Osteoblast (primary cell): ENCODE data around the gene SLC44A5. TPM values are rescaled to one million over a fixed set of nuclear protein-coding genes. Genes with fewer than 3 reads are reported as not detected.

Experiments
- DNase-seq: peaks from one replicate; pipeline ENCODE4 v3.0.0; 2011; ENCODE audit warnings: low spot score, mixed read lengths; ENCODE audit not compliant: insufficient read length; ENCODE audit errors: missing footprints
- H2AFZ ChIP-seq: 2 replicates; pipeline ENCODE4 v1.6.0; 2011; ENCODE audit warnings: mild to moderate bottlenecking, low read length
- H3K27ac ChIP-seq: 2 replicates; pipeline ENCODE4 v1.5.1; 2011; ENCODE audit warnings: mild to moderate bottlenecking, low read depth, low read length, moderate library complexity
- H3K27me3 ChIP-seq: 2 replicates; pipeline ENCODE4 v1.6.0; 2012; ENCODE audit warnings: mild to moderate bottlenecking, control low read depth, inconsistent platforms, low read length, moderate library complexity; ENCODE audit not compliant: insufficient read depth
- H3K36me3 ChIP-seq: 2 replicates; pipeline ENCODE4 v1.5.1; 2011; ENCODE audit warnings: mild to moderate bottlenecking, low read length, control low read depth, moderate library complexity; ENCODE audit not compliant: insufficient read depth
- H3K4me1 ChIP-seq: 2 replicates; pipeline ENCODE4 v1.5.1; 2011; ENCODE audit warnings: mild to moderate bottlenecking, low read length, control low read depth, moderate library complexity; ENCODE audit not compliant: insufficient read depth
- H3K4me2 ChIP-seq: 2 replicates; pipeline ENCODE4 v1.6.0; 2011; ENCODE audit warnings: mild to moderate bottlenecking, low read length; ENCODE audit not compliant: insufficient read depth
- H3K4me3 ChIP-seq: fragments of 200-600 bp; sonication (generic); 3 replicates; pipeline ENCODE4 v1.5.1; 2012; ENCODE audit warnings: mild to moderate bottlenecking, low read length, inconsistent platforms; ENCODE audit not compliant: insufficient read depth
- H3K79me2 ChIP-seq: 2 replicates; pipeline ENCODE4 v1.6.0; 2012; ENCODE audit warnings: mild to moderate bottlenecking, low read length, control low read depth, inconsistent platforms; ENCODE audit not compliant: insufficient read depth
- H3K9me3 ChIP-seq: 2 replicates; pipeline ENCODE4 v1.5.1; 2011; ENCODE audit warnings: low read depth, low read length, control low read depth
- H4K20me1 ChIP-seq: 2 replicates; pipeline ENCODE4 v1.6.0; 2012; ENCODE audit warnings: mild to moderate bottlenecking, low read length, control low read depth; ENCODE audit not compliant: insufficient read depth
- CTCF ChIP-seq: IDR thresholded peaks from 2 replicates; pipeline ENCODE4 v1.5.1; 2011; ENCODE audit warnings: mild to moderate bottlenecking, low read depth, low read length, moderate library complexity; ENCODE audit errors: extremely low read depth
- total RNA-seq: library from RNA; depleted of rRNA; stranded (reverse); fragments of >200 nt; gene quantifications from 2 replicates; pipeline ENCODE4 v1.2.3, GENCODE V29; 2012

The SLC44A5 gene
- total RNA-seq, 1 donor, result 0.36 TPM

DNA sequence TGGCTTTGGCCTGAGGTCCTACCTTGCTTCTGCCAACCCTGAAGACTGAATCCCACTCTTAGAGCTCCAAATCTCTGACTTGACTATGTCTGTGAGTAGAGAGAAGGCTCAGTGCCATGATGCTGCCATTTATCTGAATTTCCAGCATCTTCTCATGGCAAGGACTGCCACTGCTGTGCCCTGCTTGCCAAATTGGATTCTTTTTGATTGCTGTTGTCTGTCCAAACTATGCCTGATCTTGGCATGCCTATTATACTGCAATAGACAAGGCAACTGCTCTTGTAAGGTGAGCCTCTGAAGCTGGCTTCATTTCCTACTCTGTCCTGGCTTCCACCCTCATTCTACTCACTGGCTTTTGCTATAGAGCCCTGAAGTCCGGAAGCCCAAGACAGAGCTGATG is 210.2 kb downstream of the SLC44A5 start:
- H4K20me1 ChIP-seq, result no peaks in the 10 kb centered on the region
- no peaks in the 10 kb centered on the region for H3K27me3 ChIP-seq
- H3K9me3 ChIP-seq, result no peaks in the 10 kb centered on the region
- no peak overlapping the region for H3K4me3 ChIP-seq
- no peak overlapping the region for H3K27ac ChIP-seq
- no peak overlapping the region for H3K4me2 ChIP-seq
- H3K36me3 ChIP-seq, result no peaks in the 10 kb centered on the region
- no peak overlapping the region for H2AFZ ChIP-seq
- no peak for TF ChIP-seq CTCF
- no peaks in the 10 kb centered on the region for H3K4me1 ChIP-seq
- no peaks in the 10 kb centered on the region for H3K79me2 ChIP-seq
- DNase-seq, result no peak

- H4K20me1 ChIP-seq, result no peaks in the 10 kb centered on the region
- no peak overlapping the region for H2AFZ ChIP-seq
- no peak for DNase-seq
These were observed 214.2 kb downstream of the SLC44A5 start for GRCh38 chr1:75396745-75397144.

GRCh38 chr1:75396260-75396659 is 214.7 kb downstream of the SLC44A5 start:
- H2AFZ ChIP-seq, result no peak overlapping the region
- TF ChIP-seq CTCF, result no peak
- H4K20me1 ChIP-seq, result no peaks in the 10 kb centered on the region
- H3K4me2 ChIP-seq, result no peak overlapping the region
- H3K4me3 ChIP-seq, result no peak overlapping the region
- no peak for DNase-seq
- H3K27me3 ChIP-seq, result no peaks in the 10 kb centered on the region
- no peak overlapping the region for H3K27ac ChIP-seq
- H3K9me3 ChIP-seq, result no peaks in the 10 kb centered on the region
- H3K36me3 ChIP-seq, result no peaks in the 10 kb centered on the region
- no peaks in the 10 kb centered on the region for H3K4me1 ChIP-seq
- no peaks in the 10 kb centered on the region for H3K79me2 ChIP-seq

More at GRCh38 chr1:75396745-75397144, 214.2 kb downstream of the SLC44A5 start:
- Histone ChIP-seq H3K79me2 (no peaks in the 10 kb centered on the region), H3K36me3 (no peaks in the 10 kb centered on the region), H3K4me3 (no peak overlapping the region), H3K27me3 (no peaks in the 10 kb centered on the region), H3K27ac (no peak overlapping the region), H3K9me3 (no peaks in the 10 kb centered on the region), H3K4me1 (no peaks in the 10 kb centered on the region), H3K4me2 (no peak overlapping the region)
- no peak for TF ChIP-seq CTCF

GRCh38 chr1:75394386-75395139 is 216.4 kb downstream of the SLC44A5 start:
- Histone ChIP-seq H2AFZ (no peak overlapping the region), H3K4me1 (no peaks in the 10 kb centered on the region), H3K9me3 (no peaks in the 10 kb centered on the region), H3K27ac (no peak overlapping the region), H3K36me3 (no peaks in the 10 kb centered on the region), H4K20me1 (no peaks in the 10 kb centered on the region), H3K4me2 (no peak overlapping the region), H3K79me2 (no peaks in the 10 kb centered on the region), H3K27me3 (no peaks in the 10 kb centered on the region), H3K4me3 (no peak overlapping the region)
- DNase-seq, result no peak
- no peak for TF ChIP-seq CTCF
